MV-4-11 (cell line): ENCODE data around the gene CARS1.

Experiments
- DNase-seq: peaks from one replicate; lab custom pipeline; 2025; lab: John Stamatoyannopoulos, UW

The CARS1 gene

DNA sequence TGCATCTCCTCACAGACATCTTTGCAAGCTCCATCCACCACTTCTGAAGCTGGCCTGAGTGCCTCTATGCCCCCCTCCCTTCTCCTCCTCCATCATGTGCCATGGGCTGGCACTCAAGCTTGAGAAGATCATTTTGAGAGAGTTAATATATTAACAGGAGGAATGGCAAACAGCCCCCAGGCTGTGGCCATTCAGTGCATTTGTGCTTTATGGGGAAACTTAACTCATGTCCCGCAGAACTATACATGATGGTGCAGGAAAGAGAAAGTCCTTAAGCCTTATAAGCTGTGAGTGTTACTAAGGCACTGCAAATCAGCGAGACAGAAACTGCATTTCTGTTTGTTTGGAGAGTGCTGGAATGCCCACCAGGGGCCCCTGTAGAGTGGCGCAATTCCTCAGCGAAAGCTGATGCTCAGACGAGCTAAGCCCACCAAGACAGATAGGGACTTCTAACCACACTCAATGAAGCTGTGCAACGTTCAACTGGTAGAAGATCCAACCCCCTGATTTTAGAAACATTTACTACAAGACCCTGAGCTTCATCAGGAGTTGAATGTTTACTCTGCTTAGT is 101.2 kb downstream of the CARS1 start:
- DNase-seq, result no peak

DNA sequence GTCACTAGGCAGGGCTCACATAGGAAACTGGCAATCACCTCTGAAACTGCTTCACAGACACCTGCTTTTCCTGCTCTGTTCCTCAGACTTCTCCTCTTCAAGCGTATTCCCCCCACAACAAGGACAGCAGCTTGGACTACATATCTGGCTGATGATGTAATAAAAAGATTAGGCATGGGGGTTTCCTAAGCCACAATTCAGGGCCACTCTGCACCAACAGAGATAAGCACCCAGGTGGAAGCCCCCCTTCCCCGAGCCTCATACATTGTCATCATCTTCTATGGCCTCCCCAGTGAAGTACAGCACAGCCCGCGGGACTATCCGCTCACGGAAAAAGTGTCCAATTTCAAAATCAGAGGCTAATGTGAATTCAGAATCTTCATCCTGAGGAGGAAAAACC is 103.0 kb downstream of the CARS1 start:
- no peak for DNase-seq

GRCh38 chr11:2952290-2952689 is 104.9 kb downstream of the CARS1 start:
- DNase-seq, result peak; percentile 19

- peak; percentile 37 for DNase-seq
These were observed 105.8 kb downstream of the CARS1 start for GRCh38 chr11:2951231-2952110.
